HG03432 (cell line): ENCODE results near the gene SPCS1.
"Not testable (repeated sequence)": the region's sequence is repeated elsewhere in the genome, so short reads cannot be mapped to it uniquely, and the experiment has no call there.

Source experiments
- ATAC-seq: cut with Tn5 transposase; IDR thresholded peaks from one replicate; pipeline ENCODE4 v1.9.1; 2021; ENCODE audit warnings: mild to moderate bottlenecking, moderate library complexity; ENCODE audit not compliant: unreplicated experiment

Gene SPCS1

GRCh38 chr3:52728753-52729152, 22.8 kb downstream of the SPCS1 start:
- ATAC-seq: not testable (repeated sequence)

- ATAC-seq: no peak
These were observed 24.8 kb downstream of the SPCS1 start for GRCh38 chr3:52730681-52731080.

- ATAC-seq: no peak
These were observed 25.7 kb downstream of the SPCS1 start for GRCh38 chr3:52731590-52731989.

- no peak for ATAC-seq
These were observed 27.5 kb downstream of the SPCS1 start for GRCh38 chr3:52733256-52733891.

GRCh38 chr3:52739730-52740129, 33.8 kb downstream of the SPCS1 start:
- no peak for ATAC-seq

GRCh38 chr3:52742418-52743041, 36.6 kb downstream of the SPCS1 start:
- no peak for ATAC-seq

- ATAC-seq: no peak
These were observed 37.2 kb downstream of the SPCS1 start for GRCh38 chr3:52743152-52743551.

GRCh38 chr3:52743721-52744120, 37.8 kb downstream of the SPCS1 start:
- no peak for ATAC-seq

- no peak for ATAC-seq
These were observed 46.2 kb downstream of the SPCS1 start for GRCh38 chr3:52752045-52752660.

GRCh38 chr3:52754373-52754772, 48.5 kb downstream of the SPCS1 start:
- no peak for ATAC-seq

- no peak for ATAC-seq
These were observed 50.2 kb downstream of the SPCS1 start for GRCh38 chr3:52756141-52756540.
